HEK293 (cell line): ENCODE results near the gene PCDHGB5.

ENCODE experiments used
- CTCF ChIA-PET: fragments of 350-600 bp; formaldehyde crosslinking; extraction: SDS; loops from one replicate; lab custom pipeline; 2021; ENCODE audit warnings: antibody characterized with exemption; lab: Yijun Ruan, JAX
- POLR2A ChIA-PET: fragments of 300-600 bp; formaldehyde crosslinking; extraction: SDS; loops from one replicate; lab custom pipeline; 2020; ENCODE audit warnings: antibody characterized with exemption, inconsistent platforms; lab: Yijun Ruan, JAX
- H3K27ac ChIP-seq: fragments of 200-500 bp; sonication (Bioruptor generic); 2 replicates; pipeline ENCODE4 v1.5.1; 2014; ENCODE audit warnings: low read depth, low read length, control low read depth, inconsistent platforms; ENCODE audit errors: extremely low read depth
- H3K36me3 ChIP-seq, 2 experiments: fragments of 200-500 bp in 1 of 2; sonication (Bioruptor generic) in 1 of 2; 1 replicate in 1 of 2; 2 replicates in 1 of 2; pipeline ENCODE4 v1.5.1; 2014 to 2017; ENCODE audit warnings: inconsistent platforms in 2 of 2, low read length in 2 of 2; ENCODE audit not compliant: control insufficient read depth in 2 of 2, insufficient read depth in 1 of 2
- H3K4me1 ChIP-seq: fragments of 200-500 bp; sonication (Bioruptor generic); 2 replicates; pipeline ENCODE4 v1.5.1; 2014; ENCODE audit warnings: mild to moderate bottlenecking, low read length, inconsistent platforms; ENCODE audit not compliant: control insufficient read depth, insufficient read depth
- H3K4me3 ChIP-seq: 2 replicates; pipeline ENCODE4 v1.5.1; 2011; ENCODE audit warnings: low read depth, mild to moderate bottlenecking, control low read depth, low read length, moderate library complexity
- H3K9me3 ChIP-seq: fragments of 200-500 bp; sonication (Bioruptor generic); 2 replicates; pipeline ENCODE4 v1.5.1; 2014; ENCODE audit warnings: low read depth, low read length, inconsistent platforms; ENCODE audit not compliant: control insufficient read depth, insufficient read depth
- CTCF ChIP-seq: fragments of 450-650 bp; formaldehyde crosslinking; IDR thresholded peaks from 2 replicates; pipeline ENCODE4 v1.5.1; 2016; ENCODE audit warnings: missing biosample characterization, missing genetic modification characterization
- GLI2 ChIP-seq: fragments of 450-650 bp; formaldehyde crosslinking; IDR thresholded peaks from 2 replicates; pipeline ENCODE4; 2017; ENCODE audit warnings: missing biosample characterization, missing genetic modification characterization, low read depth, borderline replicate concordance
- HOXA7 ChIP-seq: sonication (generic); formaldehyde crosslinking; IDR thresholded peaks from 2 replicates; pipeline ENCODE4 v1.8.1; 2022; ENCODE audit warnings: missing genetic modification reagents, borderline replicate concordance
- SP2 ChIP-seq: fragments of 450-650 bp; formaldehyde crosslinking; IDR thresholded peaks from 2 replicates; pipeline ENCODE4 v1.5.1; 2016; ENCODE audit warnings: missing biosample characterization, missing genetic modification characterization
- ZEB2 ChIP-seq: fragments of 450-650 bp; formaldehyde crosslinking; IDR thresholded peaks from 2 replicates; pipeline ENCODE4 v1.5.1; 2016; ENCODE audit warnings: missing biosample characterization, missing genetic modification characterization
- ZNF132 ChIP-seq: fragments of 450-650 bp; formaldehyde crosslinking; IDR thresholded peaks from 2 replicates; pipeline ENCODE4 v1.5.1; 2017; ENCODE audit warnings: missing biosample characterization, missing genetic modification characterization, borderline replicate concordance
- ZNF302 ChIP-seq: fragments of 450-650 bp; formaldehyde crosslinking; IDR thresholded peaks from 2 replicates; pipeline ENCODE4 v1.5.1; 2016; ENCODE audit warnings: missing biosample characterization, missing genetic modification characterization, low read depth
- ZNF341 ChIP-seq: fragments of 450-650 bp; formaldehyde crosslinking; IDR thresholded peaks from 2 replicates; pipeline ENCODE4; 2016; ENCODE audit warnings: low read depth, missing biosample characterization, missing genetic modification characterization
- ZNF48 ChIP-seq: fragments of 450-650 bp; formaldehyde crosslinking; IDR thresholded peaks from 2 replicates; pipeline ENCODE4 v1.5.1; 2016; ENCODE audit warnings: missing biosample characterization, missing genetic modification characterization
- ZNF518A ChIP-seq: fragments of 450-650 bp; formaldehyde crosslinking; conservative IDR thresholded peaks from 2 replicates; pipeline ENCODE4 v1.5.1; 2016; ENCODE audit warnings: low read depth, missing biosample characterization, missing genetic modification characterization
- ZNF624 ChIP-seq: fragments of 450-650 bp; formaldehyde crosslinking; IDR thresholded peaks from 2 replicates; pipeline ENCODE4 v1.5.1; 2017; ENCODE audit warnings: missing biosample characterization, missing genetic modification characterization
- ZNF645 ChIP-seq: fragments of 450-650 bp; formaldehyde crosslinking; IDR thresholded peaks from 2 replicates; pipeline ENCODE4; 2016; ENCODE audit warnings: missing biosample characterization, missing genetic modification characterization
- ZNF670 ChIP-seq: fragments of 450-650 bp; formaldehyde crosslinking; IDR thresholded peaks from 2 replicates; pipeline ENCODE4 v1.5.1; 2016; ENCODE audit warnings: missing biosample characterization, missing genetic modification characterization, low read depth
- ZNF677 ChIP-seq: fragments of 450-650 bp; IDR thresholded peaks from 2 replicates; pipeline ENCODE4 v1.5.0; 2018; ENCODE audit warnings: missing biosample characterization, mild to moderate bottlenecking, missing genetic modification characterization, moderate library complexity
- ZNF777 ChIP-seq: fragments of 450-650 bp; formaldehyde crosslinking; IDR thresholded peaks from 2 replicates; pipeline ENCODE4 v1.5.1; 2017; ENCODE audit warnings: missing biosample characterization, missing genetic modification characterization, borderline replicate concordance
- ZNF792 ChIP-seq: fragments of 450-650 bp; formaldehyde crosslinking; IDR thresholded peaks from 2 replicates; pipeline ENCODE4 v1.5.1; 2016; ENCODE audit warnings: missing biosample characterization, missing genetic modification characterization
- ZSCAN30 ChIP-seq: fragments of 450-650 bp; IDR thresholded peaks from 2 replicates; pipeline ENCODE4 v1.5.1; 2018; ENCODE audit warnings: missing biosample characterization, mild to moderate bottlenecking, missing genetic modification characterization, moderate library complexity

PCDHGB5 gene

GRCh38 chr5:141439411-141440141, 41.8 kb downstream of the PCDHGB5 start:
- Histone ChIP-seq H3K9me3 (no peaks in the 10 kb centered on the region), H3K4me3 (no peak overlapping the region), H3K4me1 (no peaks in the 10 kb centered on the region), H3K27ac (no peak overlapping the region), H3K36me3 (no peaks in the 10 kb centered on the region)
- ChIA-PET CTCF (interaction anchor here (0.5 to 1.7 kb wide), 5 partner anchors 82 to 118 kb away, joined by 3 to 6 read pairs (median 3); partner anchors contain the start of gene PCDHGB1), POLR2A (no interaction called here)
- TF ChIP-seq ZNF670 (tag by site-specific recombination), result no peak
- no peak for TF ChIP-seq ZNF777 (tag by site-specific recombination)
- TF ChIP-seq ZNF518A (tag by site-specific recombination), result no peak
- TF ChIP-seq ZNF624 (tag by site-specific recombination), result no peak
- TF ChIP-seq SP2 (tag by site-specific recombination), result no peak
- TF ChIP-seq ZNF302, result no peak
- TF ChIP-seq ZNF645 (tag by site-specific recombination), result no peak
- TF ChIP-seq ZNF792 (tag by site-specific recombination), result no peak
- TF ChIP-seq GLI2, result no peak
- TF ChIP-seq ZNF341 (tag by site-specific recombination), result no peak
- no peak for TF ChIP-seq HOXA7
- no peak for TF ChIP-seq CTCF (tag by site-specific recombination)
- TF ChIP-seq ZEB2 (tag by site-specific recombination), result no peak
- TF ChIP-seq ZNF48 (tag by site-specific recombination), result no peak

- Histone ChIP-seq H3K4me1 (no peaks in the 10 kb centered on the region), H3K4me3 (no peak overlapping the region), H3K27ac (no peak overlapping the region), H3K36me3 (no peaks in the 10 kb centered on the region), H3K9me3 (no peaks in the 10 kb centered on the region)
- ChIA-PET POLR2A (no interaction called here), CTCF (interaction anchor here (0.5 to 1.7 kb wide), 3 partner anchors 84 to 117 kb away, joined by 3 to 6 read pairs (median 3); partner anchors contain the start of gene PCDHGB1)
- no peak for TF ChIP-seq ZSCAN30 (tag by site-specific recombination)
- TF ChIP-seq ZNF132 (tag by site-specific recombination), result no peak
- no peak for TF ChIP-seq ZNF677
These were observed 42.6 kb downstream of the PCDHGB5 start for GRCh38 chr5:141440341-141440740.
